NCI-H460 (cell line): ENCODE data around the gene VWA1. TPM values are rescaled to one million over a fixed set of nuclear protein-coding genes. Genes with fewer than 3 reads are reported as not detected.
"Not testable (repeated sequence)": the region's sequence is repeated elsewhere in the genome, so short reads cannot be mapped to it uniquely, and the experiment has no call there.

Experiments used
- DNase-seq: peaks from one replicate; pipeline ENCODE4 v3.0.0-alpha.2; 2016; ENCODE audit warnings: low read depth; ENCODE audit errors: extremely low read depth
- total RNA-seq: library from RNA; depleted of rRNA; stranded (reverse); fragments of >200 nt; shearing (Covaris generic); gene quantifications from 2 replicates; pipeline ENCODE4 v1.2.3, GENCODE V29; 2014

Gene VWA1
- total RNA-seq, 1 experiment from 2014 or later: 5.0 TPM

GRCh38 chr1:1422465-1423244, 12.8 kb upstream of the VWA1 start:
- no peak for DNase-seq

- DNase-seq: no peak
Measured at GRCh38 chr1:1423245-1423597, 12.3 kb upstream of the VWA1 start.

GRCh38 chr1:1424707-1425106, 10.8 kb upstream of the VWA1 start:
- DNase-seq: no peak

GRCh38 chr1:1425426-1425752, 10.1 kb upstream of the VWA1 start:
- no peak for DNase-seq

- DNase-seq: no peak
Measured at GRCh38 chr1:1425753-1426495, 9.6 kb upstream of the VWA1 start.

- DNase-seq: no peak
Measured at GRCh38 chr1:1426496-1427105, 8.9 kb upstream of the VWA1 start.

GRCh38 chr1:1427106-1427819, 8.2 kb upstream of the VWA1 start:
- no peak for DNase-seq

- no peak for DNase-seq
Measured at GRCh38 chr1:1427820-1428148, 7.7 kb upstream of the VWA1 start.

- no peak for DNase-seq
Measured at GRCh38 chr1:1428174-1428573, 7.3 kb upstream of the VWA1 start.

GRCh38 chr1:1428967-1429366, 6.5 kb upstream of the VWA1 start:
- not testable (repeated sequence) for DNase-seq

GRCh38 chr1:1429671-1430073, 5.8 kb upstream of the VWA1 start:
- DNase-seq: no peak

- no peak for DNase-seq
Measured at GRCh38 chr1:1430114-1430982, 5.1 kb upstream of the VWA1 start.

- DNase-seq: no peak
Measured at GRCh38 chr1:1430992-1431844, 4.3 kb upstream of the VWA1 start.

GRCh38 chr1:1431845-1432273, 3.6 kb upstream of the VWA1 start:
- peak; percentile 55 for DNase-seq

GRCh38 chr1:1432274-1432950, 3.1 kb upstream of the VWA1 start:
- DNase-seq: no peak

GRCh38 chr1:1432951-1433803, 2.3 kb upstream of the VWA1 start:
- no peak for DNase-seq

- no peak for DNase-seq
Measured at GRCh38 chr1:1433804-1434130, 1.7 kb upstream of the VWA1 start.

GRCh38 chr1:1434131-1434823, 1.2 kb upstream of the VWA1 start:
- DNase-seq: no peak
